H9 (cell line): ENCODE data around the gene LRRC14B. TPM values are rescaled to one million over a fixed set of nuclear protein-coding genes. Genes with fewer than 3 reads are reported as not detected.

Source experiments
- DNase-seq: peaks from one replicate; pipeline ENCODE4 v3.0.0-alpha.2; 2017
- H2AFZ ChIP-seq: one replicate; pipeline ENCODE4 v1.6.1; 2013; ENCODE audit warnings: mild to moderate bottlenecking, low read length, control low read depth, moderate library complexity
- H2AK5ac ChIP-seq: 2 replicates; pipeline ENCODE4 v1.6.1; 2013; ENCODE audit warnings: low read length, control low read depth, mixed read lengths; ENCODE audit not compliant: insufficient read length
- H2BK120ac ChIP-seq: one replicate; pipeline ENCODE4 v1.6.1; 2013; ENCODE audit warnings: low read depth, mild to moderate bottlenecking, low read length, control low read depth, inconsistent platforms; ENCODE audit not compliant: poor library complexity, severe bottlenecking
- H2BK12ac ChIP-seq: 2 replicates; pipeline ENCODE4 v1.6.1; 2013; ENCODE audit warnings: low read length, control low read depth, mixed read lengths, low read depth; ENCODE audit not compliant: insufficient read length
- H2BK15ac ChIP-seq: 2 replicates; pipeline ENCODE4 v1.6.1; 2013; ENCODE audit warnings: low read depth, low read length, control low read depth
- H2BK20ac ChIP-seq: one replicate; pipeline ENCODE4 v1.6.1; 2013; ENCODE audit warnings: low read depth, mild to moderate bottlenecking, low read length, control low read depth, inconsistent platforms; ENCODE audit not compliant: poor library complexity, severe bottlenecking
- H2BK5ac ChIP-seq: 2 replicates; pipeline ENCODE4 v1.6.1; 2013; ENCODE audit warnings: low read length, control low read depth, mixed read lengths; ENCODE audit not compliant: insufficient read length
- H3K14ac ChIP-seq: 2 replicates; pipeline ENCODE4 v1.6.1; 2013; ENCODE audit warnings: low read length, control low read depth; ENCODE audit not compliant: insufficient read depth
- H3K18ac ChIP-seq: 2 replicates; pipeline ENCODE4 v1.6.1; 2013; ENCODE audit warnings: low read depth, mild to moderate bottlenecking, mixed read lengths, low read length, control low read depth; ENCODE audit not compliant: insufficient read length
- H3K23ac ChIP-seq: 2 replicates; pipeline ENCODE4 v1.6.1; 2013; ENCODE audit warnings: low read length, control low read depth, mixed read lengths, low read depth; ENCODE audit not compliant: insufficient read length
- H3K23me2 ChIP-seq: 2 replicates; pipeline ENCODE4 v1.6.1; 2013; ENCODE audit warnings: low read depth, mild to moderate bottlenecking, mixed read lengths, low read length, control low read depth; ENCODE audit not compliant: insufficient read length, poor library complexity, severe bottlenecking
- H3K27ac ChIP-seq: 2 replicates; pipeline ENCODE4 v1.5.1; 2013; ENCODE audit warnings: low read length, control low read depth, mixed read lengths, low read depth; ENCODE audit not compliant: insufficient read length
- H3K27me3 ChIP-seq: 2 replicates; pipeline ENCODE4 v1.6.1; 2013; ENCODE audit warnings: low read length, control low read depth, inconsistent platforms; ENCODE audit not compliant: insufficient read depth
- H3K4ac ChIP-seq: 2 replicates; pipeline ENCODE4 v1.6.1; 2013; ENCODE audit warnings: low read depth, mild to moderate bottlenecking, control low read depth, inconsistent platforms, low read length, moderate library complexity
- H3K4me1 ChIP-seq: 2 replicates; pipeline ENCODE4 v1.6.1; 2013; ENCODE audit warnings: low read length, control low read depth, inconsistent platforms; ENCODE audit not compliant: insufficient read depth
- H3K4me2 ChIP-seq: 2 replicates; pipeline ENCODE4 v1.6.1; 2013; ENCODE audit warnings: low read length, control low read depth, mixed read lengths; ENCODE audit not compliant: insufficient read length, insufficient read depth
- H3K56ac ChIP-seq: 2 replicates; pipeline ENCODE4 v1.6.1; 2013; ENCODE audit warnings: low read depth, mild to moderate bottlenecking, mixed read lengths, low read length, control low read depth; ENCODE audit not compliant: insufficient read length
- H3K79me1 ChIP-seq: 2 replicates; pipeline ENCODE4 v1.6.1; 2013; ENCODE audit warnings: low read depth, mild to moderate bottlenecking, moderate library complexity, low read length, control low read depth, inconsistent platforms; ENCODE audit not compliant: insufficient read depth, poor library complexity, severe bottlenecking
- H3K79me2 ChIP-seq: 2 replicates; pipeline ENCODE4 v1.6.1; 2013; ENCODE audit warnings: low read length, control low read depth, inconsistent platforms; ENCODE audit not compliant: insufficient read depth
- H3K9ac ChIP-seq: 2 replicates; pipeline ENCODE4 v1.6.1; 2013; ENCODE audit warnings: low read length, control low read depth, mixed read lengths; ENCODE audit not compliant: insufficient read length; ENCODE audit errors: extremely low read depth
- H3K9me3 ChIP-seq: one replicate; pipeline ENCODE4 v1.6.1; 2013; ENCODE audit warnings: low read depth, low read length, inconsistent platforms; ENCODE audit not compliant: control insufficient read depth
- H3T11ph ChIP-seq: one replicate; pipeline ENCODE4 v1.6.1; 2013; ENCODE audit warnings: mild to moderate bottlenecking, low read length, control low read depth, inconsistent platforms
- H4K20me1 ChIP-seq: one replicate; pipeline ENCODE4 v1.6.1; 2013; ENCODE audit not compliant: control insufficient read depth, insufficient read length, insufficient read depth
- H4K5ac ChIP-seq: 2 replicates; pipeline ENCODE4 v1.6.1; 2013; ENCODE audit warnings: low read depth, mild to moderate bottlenecking, mixed read lengths, low read length, control low read depth; ENCODE audit not compliant: insufficient read length
- H4K8ac ChIP-seq: replicated peaks from 2 replicates; pipeline ENCODE4 v1.6.1; 2013; ENCODE audit warnings: low read length, control low read depth, mixed read lengths, low read depth; ENCODE audit not compliant: insufficient read length
- H4K91ac ChIP-seq: 2 replicates; pipeline ENCODE4 v1.6.1; 2013; ENCODE audit warnings: low read depth, mild to moderate bottlenecking, moderate library complexity, mixed read lengths, low read length, control low read depth; ENCODE audit not compliant: insufficient read length
- H3K27ac Mint-ChIP-seq, 3 experiments: 2 replicates in 2 of 3; 3 replicates in 1 of 3; pipeline ENCODE4 v1.8.0; 2020 to 2021; ENCODE audit warnings: mixed read lengths in 3 of 3, mild to moderate bottlenecking in 1 of 3, moderate library complexity in 1 of 3
- H3K27me3 Mint-ChIP-seq: 2 replicates; pipeline ENCODE4 v1.8.0; 2021; ENCODE audit warnings: low read depth, mild to moderate bottlenecking, moderate library complexity, mixed read lengths
- H3K36me3 Mint-ChIP-seq, 3 experiments: 2 replicates in 2 of 3; 3 replicates in 1 of 3; pipeline ENCODE4 v1.8.0; 2020 to 2021; ENCODE audit warnings: low read depth in 3 of 3, mixed read lengths in 3 of 3; ENCODE audit not compliant: insufficient read depth in 1 of 3
- H3K4me1 Mint-ChIP-seq, 2 experiments: 2 replicates each; pipeline ENCODE4 v1.8.0; 2020; ENCODE audit warnings: mixed read lengths in 2 of 2
- H3K4me3 Mint-ChIP-seq, 2 experiments: 2 replicates in 1 of 2; 3 replicates in 1 of 2; pipeline ENCODE4 v1.8.0; 2020 to 2021; ENCODE audit warnings: mild to moderate bottlenecking in 2 of 2, mixed read lengths in 2 of 2, moderate library complexity in 1 of 2
- H3K9me3 Mint-ChIP-seq, 2 experiments: 2 replicates in 1 of 2; 3 replicates in 1 of 2; pipeline ENCODE4 v1.8.0; 2020; ENCODE audit warnings: mild to moderate bottlenecking in 2 of 2, mixed read lengths in 2 of 2, moderate library complexity in 1 of 2
- WGBS: extraction: QIAGEN DNeasy Blood & Tissue Kit; methylation state at CpG from one replicate; pipeline ENCODE4 v1.1.7; 2013; ENCODE audit warnings: missing lambda C conversion rate, low lambda C conversion rate, mixed read lengths; ENCODE audit not compliant: insufficient read length; ENCODE audit errors: extremely low coverage; 5-methylcytosine and 5-hydroxymethylcytosine counted together
- total RNA-seq: library from RNA; stranded (reverse); gene quantifications from 2 replicates; pipeline ENCODE4 v1.2.1, GENCODE V29; 2021
- TF ChIP-seq, protein P1 (sequence below): fragments of 200-600 bp; sonication (generic); conservative IDR thresholded peaks from 3 replicates; pipeline ENCODE4 v1.8.0; 2021; ENCODE audit warnings: antibody characterized with exemption, mild to moderate bottlenecking

Gene LRRC14B
- total RNA-seq, 1 experiment from 2014 or later, result not detected

DNA sequence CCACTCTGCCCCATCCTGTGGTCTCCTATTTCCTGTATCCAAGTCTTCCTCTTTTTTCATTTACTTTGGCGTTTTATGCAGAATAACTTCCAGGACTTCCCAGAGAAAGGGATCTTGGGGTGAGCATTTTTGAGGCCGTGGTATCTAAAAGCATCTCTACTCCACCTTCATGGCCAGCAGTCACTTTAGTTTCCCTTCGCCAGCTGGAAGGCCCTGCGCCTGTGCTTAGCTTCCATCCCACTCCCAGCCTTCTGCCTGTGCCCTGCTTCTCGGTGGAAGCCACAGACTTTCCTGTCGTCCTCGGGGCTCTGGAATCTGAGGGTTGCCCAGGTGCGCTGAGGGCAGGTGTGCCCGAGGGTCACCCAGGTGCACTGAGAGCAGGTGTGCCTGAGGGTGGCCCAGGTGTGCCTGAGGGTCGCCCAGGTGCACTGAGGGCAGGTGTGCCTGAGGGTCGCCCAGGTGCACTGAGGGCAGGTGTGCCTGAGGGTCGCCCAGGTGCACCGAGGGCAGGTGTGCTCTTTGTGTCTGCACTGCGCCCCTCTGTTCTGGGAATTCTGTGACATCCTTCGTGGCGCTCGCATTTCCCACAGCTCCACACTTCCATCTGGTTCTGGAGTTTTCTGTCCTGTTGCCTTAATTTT is 32.4 kb upstream of the LRRC14B start:
- no peaks in the 10 kb centered on the region for H3K23me2 ChIP-seq
- Mint-ChIP-seq H3K4me1 (peaks cover 11 to 19% of the 10 kb centered on the region in 2 experiments), H3K4me3 (no peak overlapping the region), H3K27me3 (no peaks in the 10 kb centered on the region; the same call in 1 of the 2 replicates), H3K9me3 (peaks cover 1 to 2% of the 10 kb centered on the region in 2 experiments), H3K36me3 (peaks cover 25 to 87% (median 80%) of the 10 kb centered on the region in 3 experiments; a peak in 6 of 7 replicates), H3K27ac (peak overlapping the region; percentile 75 to 86 (median 84); a peak in 5 of 7 replicates)
- H2BK5ac ChIP-seq, result no peak overlapping the region
- no peaks in the 10 kb centered on the region for H3K4me1 ChIP-seq
- H2BK12ac ChIP-seq, result no peak overlapping the region
- TF ChIP-seq, protein P1, sequence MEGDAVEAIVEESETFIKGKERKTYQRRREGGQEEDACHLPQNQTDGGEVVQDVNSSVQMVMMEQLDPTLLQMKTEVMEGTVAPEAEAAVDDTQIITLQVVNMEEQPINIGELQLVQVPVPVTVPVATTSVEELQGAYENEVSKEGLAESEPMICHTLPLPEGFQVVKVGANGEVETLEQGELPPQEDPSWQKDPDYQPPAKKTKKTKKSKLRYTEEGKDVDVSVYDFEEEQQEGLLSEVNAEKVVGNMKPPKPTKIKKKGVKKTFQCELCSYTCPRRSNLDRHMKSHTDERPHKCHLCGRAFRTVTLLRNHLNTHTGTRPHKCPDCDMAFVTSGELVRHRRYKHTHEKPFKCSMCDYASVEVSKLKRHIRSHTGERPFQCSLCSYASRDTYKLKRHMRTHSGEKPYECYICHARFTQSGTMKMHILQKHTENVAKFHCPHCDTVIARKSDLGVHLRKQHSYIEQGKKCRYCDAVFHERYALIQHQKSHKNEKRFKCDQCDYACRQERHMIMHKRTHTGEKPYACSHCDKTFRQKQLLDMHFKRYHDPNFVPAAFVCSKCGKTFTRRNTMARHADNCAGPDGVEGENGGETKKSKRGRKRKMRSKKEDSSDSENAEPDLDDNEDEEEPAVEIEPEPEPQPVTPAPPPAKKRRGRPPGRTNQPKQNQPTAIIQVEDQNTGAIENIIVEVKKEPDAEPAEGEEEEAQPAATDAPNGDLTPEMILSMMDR, result no peak
- H2BK20ac ChIP-seq, result no peak overlapping the region
- no peaks in the 10 kb centered on the region for H3K27me3 ChIP-seq
- no peak overlapping the region for H3K4ac ChIP-seq
- no peak overlapping the region for H3K14ac ChIP-seq
- no peaks in the 10 kb centered on the region for H3K79me2 ChIP-seq
- no peak overlapping the region for H3T11ph ChIP-seq
- no peak overlapping the region for H4K5ac ChIP-seq
- H3K9ac ChIP-seq, result no peak overlapping the region
- no peak overlapping the region for H3K23ac ChIP-seq
- no peak overlapping the region for H3K4me2 ChIP-seq
- WGBS, result no CpG with 5 or more reads among the region's 17 CpGs
- no peak overlapping the region for H4K91ac ChIP-seq
- no peaks in the 10 kb centered on the region for H3K79me1 ChIP-seq
- peak; percentile 35 for DNase-seq
- H3K27ac ChIP-seq, result no peak overlapping the region
- H2AFZ ChIP-seq, result no peak overlapping the region
- no peak overlapping the region for H2BK15ac ChIP-seq
- H2BK120ac ChIP-seq, result no peak overlapping the region
- H3K9me3 ChIP-seq, result no peaks in the 10 kb centered on the region
- H4K8ac ChIP-seq, result no peak overlapping the region
- no peak overlapping the region for H3K18ac ChIP-seq
- H2AK5ac ChIP-seq, result no peak overlapping the region
- no peak overlapping the region for H3K56ac ChIP-seq
- H4K20me1 ChIP-seq, result no peaks in the 10 kb centered on the region
